Omental fat pad (tissue), 4 donors: ENCODE results near the gene KCNE2. TPM values are rescaled to one million over a fixed set of nuclear protein-coding genes. Genes with fewer than 3 reads are reported as not detected.
"Not testable (repeated sequence)": the region's sequence is repeated elsewhere in the genome, so short reads cannot be mapped to it uniquely, and the experiment has no call there.

ENCODE experiments used
- ATAC-seq: fragments of 150-250 bp; one replicate; pipeline ENCODE4 v1.9.1; 2016; ENCODE audit warnings: mild to moderate bottlenecking, moderate library complexity; ENCODE audit not compliant: low FRiP score
- DNase-seq: peaks from one replicate; pipeline ENCODE4 v3.0.0-alpha.2; 2019; ENCODE audit warnings: low spot score
- total RNA-seq, 4 donors: library from RNA; depleted of rRNA; stranded (reverse); fragments of >200 nt; gene quantifications; one replicate each; pipeline ENCODE4 v1.1.0, GENCODE V29; 2016
- TF ChIP-seq, protein P1 (sequence below), 3 donors: fragments of 450-650 bp; IDR thresholded peaks; one replicate each; pipeline ENCODE4 v1.5.1; 2016 to 2017; ENCODE audit warnings: antibody characterized with exemption in 3 of 3, mild to moderate bottlenecking in 3 of 3, moderate library complexity in 2 of 3

Gene KCNE2
- total RNA-seq, 4 donors from 2014 or later: not detected

DNA sequence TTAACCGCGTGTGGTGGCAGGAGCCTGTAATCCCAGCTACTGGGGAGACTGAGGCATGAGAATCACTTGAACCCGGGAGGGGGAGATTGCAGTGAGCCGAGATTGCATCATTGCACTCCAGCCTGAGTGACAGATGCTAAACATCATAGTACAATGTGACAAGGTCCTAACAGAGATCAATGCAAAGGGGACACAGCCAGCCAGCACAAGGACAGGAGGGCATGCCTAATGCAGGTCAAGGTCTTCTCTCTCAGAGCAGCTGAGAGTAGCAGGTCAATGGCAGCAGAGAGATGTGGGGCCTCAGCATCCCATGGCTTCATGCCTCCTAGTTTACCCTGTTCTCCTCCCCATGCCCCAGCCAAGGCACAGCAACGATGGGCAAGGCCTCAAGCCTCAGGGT, 8.5 kb downstream of the KCNE2 start:
- TF ChIP-seq, protein P1, sequence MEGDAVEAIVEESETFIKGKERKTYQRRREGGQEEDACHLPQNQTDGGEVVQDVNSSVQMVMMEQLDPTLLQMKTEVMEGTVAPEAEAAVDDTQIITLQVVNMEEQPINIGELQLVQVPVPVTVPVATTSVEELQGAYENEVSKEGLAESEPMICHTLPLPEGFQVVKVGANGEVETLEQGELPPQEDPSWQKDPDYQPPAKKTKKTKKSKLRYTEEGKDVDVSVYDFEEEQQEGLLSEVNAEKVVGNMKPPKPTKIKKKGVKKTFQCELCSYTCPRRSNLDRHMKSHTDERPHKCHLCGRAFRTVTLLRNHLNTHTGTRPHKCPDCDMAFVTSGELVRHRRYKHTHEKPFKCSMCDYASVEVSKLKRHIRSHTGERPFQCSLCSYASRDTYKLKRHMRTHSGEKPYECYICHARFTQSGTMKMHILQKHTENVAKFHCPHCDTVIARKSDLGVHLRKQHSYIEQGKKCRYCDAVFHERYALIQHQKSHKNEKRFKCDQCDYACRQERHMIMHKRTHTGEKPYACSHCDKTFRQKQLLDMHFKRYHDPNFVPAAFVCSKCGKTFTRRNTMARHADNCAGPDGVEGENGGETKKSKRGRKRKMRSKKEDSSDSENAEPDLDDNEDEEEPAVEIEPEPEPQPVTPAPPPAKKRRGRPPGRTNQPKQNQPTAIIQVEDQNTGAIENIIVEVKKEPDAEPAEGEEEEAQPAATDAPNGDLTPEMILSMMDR (IDR thresholded peaks at IDR 0.05): no peak
- ATAC-seq: no peak

DNA sequence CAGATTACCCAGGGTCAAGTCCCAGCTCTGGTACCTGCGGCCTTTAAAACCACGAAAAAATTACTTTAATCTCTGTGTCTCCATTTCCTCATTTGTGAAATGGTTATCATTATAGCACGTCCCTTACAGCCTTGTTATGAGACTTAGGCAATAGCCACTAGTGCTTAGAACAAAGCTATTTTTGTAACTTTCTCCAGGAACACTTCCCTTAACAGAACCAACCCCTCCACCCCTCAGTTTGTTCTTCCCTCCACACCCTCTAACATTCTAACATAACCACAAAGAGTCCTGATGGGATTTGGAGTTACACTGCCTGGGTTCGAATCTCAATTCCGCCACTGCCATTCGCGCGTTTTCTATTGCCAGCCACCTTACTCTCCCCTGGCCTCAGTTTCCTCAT, 10.7 kb downstream of the KCNE2 start:
- DNase-seq, ATAC-seq: not testable (repeated sequence)

More for the DNA sequence above, 8.5 kb downstream of the KCNE2 start:
- no peak for DNase-seq

DNA sequence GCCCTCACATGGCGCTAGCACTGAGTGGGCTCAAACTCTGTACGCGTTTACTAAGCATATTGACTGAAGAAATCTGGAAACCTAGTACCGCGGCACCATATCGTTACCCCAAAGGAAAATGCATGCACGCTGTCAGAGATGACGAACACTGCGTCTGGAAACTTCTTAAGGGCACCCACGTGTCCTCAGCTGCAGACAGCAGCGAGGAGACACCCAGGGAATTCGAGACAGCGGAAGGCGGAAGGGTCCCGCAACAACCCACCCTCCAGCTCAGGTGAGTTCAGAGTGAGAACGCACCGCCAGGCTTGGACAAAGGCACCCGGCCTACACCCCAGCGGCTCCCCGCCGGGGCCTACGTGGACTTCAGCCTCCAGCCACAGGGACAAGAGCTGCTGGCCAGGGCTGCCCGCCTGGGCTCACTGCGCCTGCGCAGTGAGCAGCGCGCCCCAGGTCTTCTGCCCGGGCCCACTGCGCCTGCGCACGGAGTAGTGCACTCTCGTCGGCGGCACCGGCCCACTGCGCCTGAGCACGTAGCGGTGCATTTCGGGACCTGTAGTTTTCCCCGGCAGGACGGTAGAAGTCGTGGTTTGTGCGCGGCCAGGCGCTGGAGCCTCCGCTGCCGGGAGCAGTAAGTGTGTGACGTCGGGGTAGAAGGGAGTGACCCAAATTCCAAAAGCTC, 11.3 kb downstream of the KCNE2 start, which contains the start of gene SMIM11:
Gene SMIM11, plus strand, starts transcription at position 568 of the 679 bp plus-strand sequence. CDS start 3,998 bp downstream, outside the sequence.
- peak; percentile 97 for ATAC-seq
- not testable (repeated sequence) for DNase-seq

DNA sequence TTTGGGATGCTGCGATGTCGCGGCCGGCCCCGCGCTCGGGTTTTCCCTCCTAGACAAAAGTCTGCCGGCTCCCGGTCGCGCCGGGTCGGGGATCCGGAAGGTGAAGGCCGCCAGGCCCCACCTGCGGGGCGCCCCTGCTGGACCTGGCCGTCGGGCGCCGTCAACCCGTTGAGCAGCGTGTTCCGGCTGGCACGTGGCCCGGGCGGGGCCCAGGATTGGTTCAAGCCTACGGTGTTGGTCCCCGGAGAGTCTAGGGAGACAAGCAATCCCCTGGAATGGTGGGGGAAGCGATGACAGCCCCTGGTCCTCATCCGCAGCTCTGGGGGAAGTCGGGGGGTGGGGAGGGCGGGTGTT, 11.8 kb downstream of the KCNE2 start:
- not testable (repeated sequence) for DNase-seq
- peak; percentile 77 for ATAC-seq

DNA sequence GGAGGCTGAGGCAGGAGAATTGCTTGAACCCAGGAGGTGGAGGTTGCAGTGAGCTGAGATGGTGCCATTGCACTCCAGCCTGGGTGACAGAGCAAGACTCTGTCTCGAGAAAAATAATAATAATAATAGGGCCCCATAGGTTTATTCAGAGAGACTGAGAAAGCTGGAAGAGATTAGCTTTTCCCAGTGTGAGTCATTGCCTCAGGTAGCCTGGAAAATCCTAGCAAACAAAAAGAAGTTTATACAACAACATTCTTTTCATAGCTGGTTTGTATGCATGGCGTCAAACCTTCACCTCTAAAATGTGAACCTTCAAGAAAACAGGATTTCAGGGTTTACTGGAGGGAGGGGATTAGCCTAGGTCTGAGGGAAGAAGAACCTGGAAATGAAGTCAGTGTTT, 19.3 kb downstream of the KCNE2 start:
- ATAC-seq, DNase-seq: not testable (repeated sequence)

DNA sequence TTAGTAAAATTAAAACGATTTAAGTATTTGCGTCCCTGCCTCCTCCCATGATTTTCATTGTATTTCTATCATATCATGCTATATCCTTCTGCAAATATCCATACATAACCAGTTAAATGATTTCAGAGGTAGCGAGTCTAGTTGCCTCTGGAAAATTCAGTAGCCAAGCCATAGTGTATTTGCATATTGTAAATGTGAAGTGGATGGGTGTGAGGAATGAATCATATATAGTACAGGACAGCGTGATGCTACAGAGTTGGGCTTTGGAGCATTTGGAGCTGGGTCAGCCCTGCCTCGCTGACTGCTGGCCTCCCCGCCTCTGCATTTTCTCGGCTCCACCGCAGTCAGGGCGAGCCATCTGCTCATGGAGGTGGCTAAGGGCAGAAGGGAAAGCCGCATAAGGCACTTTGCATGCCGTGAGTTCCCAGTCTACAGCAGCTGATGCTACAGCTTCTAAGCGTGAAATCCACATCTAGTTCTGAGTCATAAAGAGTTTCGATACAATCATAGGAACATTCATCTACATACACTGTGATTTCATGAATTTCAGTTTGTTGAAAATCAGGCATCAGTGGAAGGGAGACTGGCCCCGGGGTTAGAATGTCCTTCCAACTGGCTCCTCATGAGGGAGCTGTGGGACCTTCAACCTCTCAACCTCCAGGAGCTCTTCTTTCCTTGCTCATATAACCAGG, 20.1 kb downstream of the KCNE2 start:
- not testable (repeated sequence) for ATAC-seq, DNase-seq

DNA sequence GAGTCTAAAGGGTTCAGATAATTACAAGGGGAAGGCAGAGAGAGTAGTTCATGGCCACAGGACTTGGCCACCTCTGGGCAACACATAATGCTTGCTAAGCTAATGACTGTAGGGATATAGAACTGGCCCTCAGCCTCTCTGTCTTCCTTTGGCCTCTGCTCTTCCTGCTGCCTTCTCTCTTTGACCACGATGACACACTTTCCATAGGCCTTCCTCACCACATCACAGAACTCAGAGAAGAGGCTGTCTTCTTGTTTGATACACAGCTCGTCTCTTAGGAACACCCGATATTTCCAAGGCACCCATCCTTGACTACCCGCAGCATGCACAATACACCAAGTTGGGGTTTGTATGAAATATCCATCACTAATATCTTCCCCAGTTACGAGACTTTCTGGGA, 36.7 kb downstream of the KCNE2 start:
- not testable (repeated sequence) for ATAC-seq, DNase-seq

DNA sequence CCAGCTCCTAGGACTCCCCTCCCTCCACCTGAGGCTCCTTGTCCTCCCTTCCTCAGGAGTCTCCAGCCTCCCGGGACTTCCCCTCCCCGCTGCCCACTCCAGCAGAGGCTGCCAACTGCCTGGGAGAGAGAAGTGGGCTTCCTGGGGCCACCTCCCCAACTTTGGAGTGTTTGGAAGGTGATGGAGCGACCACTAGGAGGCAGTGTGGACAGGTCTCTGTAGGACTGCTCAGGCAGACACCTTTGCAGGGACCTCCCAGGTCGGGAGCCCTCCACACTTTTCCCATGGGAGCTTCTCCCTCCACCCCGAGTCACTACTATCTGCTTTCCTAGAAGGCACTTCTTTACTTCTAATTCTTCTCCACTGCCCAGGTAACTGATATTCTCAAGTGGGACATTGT, 40.9 kb downstream of the KCNE2 start:
- ATAC-seq, DNase-seq: not testable (repeated sequence)

DNA sequence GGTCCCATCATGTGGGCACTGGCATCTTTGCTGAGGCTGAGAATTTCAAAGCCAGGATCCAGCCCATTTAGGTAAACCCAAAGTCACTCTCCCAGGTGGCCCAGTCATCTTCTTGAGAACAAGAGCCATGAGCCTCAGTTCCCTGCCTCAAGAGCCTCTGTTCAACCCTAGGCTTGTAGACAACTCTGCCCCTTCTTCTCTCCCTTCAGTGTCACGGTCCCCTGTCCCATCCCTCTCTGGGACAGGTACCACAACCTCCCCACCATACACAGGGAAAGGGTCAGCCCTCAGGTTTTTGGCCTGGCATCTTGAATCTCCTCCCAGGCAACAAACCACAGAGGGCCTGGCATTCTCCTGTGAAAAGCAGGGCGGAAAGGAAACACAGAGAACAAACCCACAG, 41.9 kb downstream of the KCNE2 start:
- not testable (repeated sequence) for DNase-seq, ATAC-seq

DNA sequence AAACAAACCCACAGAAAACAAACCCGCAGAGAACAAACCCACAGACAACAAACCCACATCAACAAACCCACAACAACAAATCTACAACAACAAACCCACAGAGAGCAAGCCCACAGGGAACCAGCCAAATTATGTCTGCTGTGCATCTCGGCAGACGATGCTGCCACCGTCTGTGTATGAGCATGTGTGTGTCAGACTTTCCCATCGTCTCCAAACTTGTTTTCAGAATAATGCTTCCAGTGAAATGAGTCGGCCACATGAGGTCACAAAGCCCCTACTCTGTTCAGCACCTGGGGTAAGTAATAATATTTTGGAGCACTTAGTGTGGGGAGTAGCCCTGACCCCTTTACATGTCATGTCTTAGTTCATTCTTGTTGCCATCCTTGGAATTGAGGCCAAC, 42.3 kb downstream of the KCNE2 start:
- ATAC-seq, DNase-seq: not testable (repeated sequence)

DNA sequence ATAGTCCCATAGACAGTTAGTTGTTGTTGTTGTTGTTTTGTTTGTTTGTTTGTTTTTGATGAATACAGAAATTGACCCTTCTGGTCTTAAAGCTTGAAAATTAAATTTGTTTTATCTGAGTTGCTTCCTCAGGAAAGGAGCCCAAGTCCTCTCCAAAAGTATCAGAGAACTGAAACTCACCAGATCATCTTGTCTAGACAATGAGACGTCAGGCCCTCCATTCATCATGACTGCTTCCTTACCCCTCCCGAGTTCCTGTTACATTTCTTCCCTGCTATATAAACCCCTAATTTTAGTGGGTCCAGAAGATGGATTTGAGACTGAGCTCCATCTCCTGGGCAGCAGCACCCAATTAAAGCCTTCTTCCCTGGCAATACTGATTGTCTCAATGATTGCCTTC, 42.9 kb downstream of the KCNE2 start:
- not testable (repeated sequence) for ATAC-seq, DNase-seq

DNA sequence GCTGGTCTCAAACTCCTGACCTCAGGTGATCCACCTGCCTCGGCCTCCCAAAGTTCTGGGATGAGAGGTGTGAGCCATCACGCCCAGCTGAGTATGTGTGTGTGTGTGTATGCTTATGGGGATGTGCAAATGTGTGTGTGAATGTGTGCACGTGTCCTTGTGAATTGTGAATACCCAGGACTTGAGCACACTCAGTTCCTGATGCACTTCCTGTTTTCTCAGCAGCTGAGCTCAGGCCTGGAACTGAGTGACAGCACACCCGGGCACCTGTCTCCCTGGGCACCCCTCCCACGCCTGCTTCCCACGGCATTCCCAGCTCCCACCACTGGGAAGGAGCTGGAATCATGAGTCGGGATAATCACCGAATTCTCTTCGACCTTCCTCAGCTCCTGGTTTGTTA, 43.5 kb downstream of the KCNE2 start:
- ATAC-seq, DNase-seq: not testable (repeated sequence)

DNA sequence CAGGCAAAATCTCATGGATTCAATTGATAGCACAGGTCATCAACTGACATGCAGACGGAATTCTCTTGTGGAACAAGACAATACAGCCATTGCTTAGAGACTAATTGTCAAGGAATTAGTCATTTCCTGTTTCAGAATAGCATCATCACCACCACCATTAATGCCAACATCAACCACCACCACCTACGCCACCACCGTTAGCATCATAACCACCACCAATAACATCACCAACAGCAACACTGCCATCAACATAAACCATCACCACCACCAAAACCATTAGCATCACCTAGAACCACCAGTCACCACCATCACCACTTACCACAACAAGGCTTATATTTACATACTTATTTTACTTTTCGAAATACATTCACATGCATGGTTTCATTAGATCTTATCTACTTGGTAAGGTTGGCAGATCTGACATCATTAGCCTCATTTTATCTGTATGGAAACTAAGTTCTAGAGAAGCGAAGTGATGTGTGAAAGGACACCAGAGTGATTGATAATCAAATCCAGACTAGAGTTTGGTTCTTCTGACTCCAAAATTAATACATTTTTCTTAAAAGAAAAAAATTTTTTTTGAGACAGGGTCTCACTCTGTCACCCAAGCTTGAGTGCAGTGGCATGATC, 53.8 kb downstream of the KCNE2 start:
- DNase-seq, ATAC-seq: not testable (repeated sequence)

Other genes starting within 250 kb of the KCNE2 start
- gene SMIM11, start 11.5 kb downstream of the KCNE2 start, total RNA-seq: 10 to 100 TPM in 1 of 4 donors, 1 to 10 TPM in 3; 4.4 to 12.1 (median 4.9) TPM
- not detected for gene SMIM34, start 59.9 kb downstream of the KCNE2 start, total RNA-seq
- gene KCNE1, start 148.2 kb downstream of the KCNE2 start, total RNA-seq: 10 to 100 TPM in 3 of 4 donors, 1 to 10 TPM in 1; 3.2 to 14.8 (median 12.1) TPM